ENCODE measurements around the gene NPS. TPM values are rescaled to one million over a fixed set of nuclear protein-coding genes. Genes with fewer than 3 reads are reported as not detected.

The NPS gene
- total RNA-seq, 1 donor from 2014 or later: not detected

DNA sequence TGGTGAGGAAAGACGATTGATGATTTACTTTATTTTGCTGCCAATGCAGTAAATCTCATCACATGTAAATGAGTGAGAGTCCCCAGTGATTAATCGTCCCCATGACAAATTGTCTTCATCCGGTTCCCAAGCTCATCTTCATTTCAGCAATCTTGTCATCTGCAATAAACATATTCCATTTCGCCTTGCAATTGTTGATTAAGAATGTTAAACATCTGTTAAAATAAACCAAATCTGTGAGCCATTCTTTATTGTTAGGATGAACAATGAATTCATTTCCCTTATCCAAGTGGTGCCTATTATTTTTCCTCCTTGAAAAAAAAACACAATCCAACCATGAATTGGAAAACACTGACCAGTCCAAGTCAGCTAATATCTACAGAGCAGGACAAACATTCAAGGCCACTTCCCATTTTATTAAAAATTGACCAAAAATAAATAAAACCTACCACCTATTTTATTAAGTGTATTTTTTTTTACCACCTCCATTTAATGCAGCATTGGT, 36.5 kb downstream of the NPS start:
- H3K27me3 ChIP-seq (ENCODE audit: low read depth): no peaks in the 10 kb centered on the region
- H3K9me3 ChIP-seq: peaks cover 6% of the 10 kb centered on the region
- ATAC-seq: no peak
- H3K4me3 ChIP-seq: no peak overlapping the region
- H3K27ac ChIP-seq: no peak overlapping the region
- H3K4me1 ChIP-seq: no peaks in the 10 kb centered on the region
- DNase-seq: no peak
- no peak for TF ChIP-seq CTCF (IDR thresholded peaks at IDR 0.05)
- intact Hi-C loops (cut with DNase I): no loop called here
- no peaks in the 10 kb centered on the region for H3K36me3 ChIP-seq

DNA sequence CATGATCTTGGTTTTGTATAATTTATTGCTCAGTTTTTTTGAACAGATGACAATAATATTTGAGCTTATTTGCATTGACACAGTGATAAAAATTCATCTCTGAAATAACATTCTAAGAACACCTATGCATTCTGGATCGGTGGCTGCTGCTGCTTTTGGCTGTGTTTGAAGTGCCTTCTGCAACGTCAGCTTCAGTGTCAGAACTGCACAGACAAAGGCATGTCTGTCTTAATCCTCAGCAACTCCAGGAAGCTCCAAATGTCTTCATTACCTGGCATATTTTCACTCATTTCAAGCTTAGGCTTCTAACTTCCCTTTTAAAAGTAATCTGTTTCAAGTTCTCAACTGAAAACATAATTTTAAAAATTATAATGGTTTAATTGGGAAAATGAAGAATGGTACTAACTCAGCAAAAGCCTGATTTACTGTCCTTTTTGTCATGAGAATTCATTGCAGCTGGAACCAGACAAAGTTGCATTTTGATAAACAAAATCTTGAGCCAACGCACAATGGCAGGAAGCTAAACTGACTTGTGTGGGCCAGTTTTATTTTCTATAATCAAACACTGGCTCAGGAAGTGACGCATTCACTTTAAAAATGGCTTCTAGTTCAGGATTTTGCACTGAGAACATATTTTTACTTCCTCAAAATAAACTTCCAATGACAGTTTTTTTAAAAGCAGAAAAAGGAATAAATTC, 38.7 kb downstream of the NPS start:
- ATAC-seq (no peak), DNase-seq (no peak)
- H3K36me3 ChIP-seq: no peaks in the 10 kb centered on the region
- no peaks in the 10 kb centered on the region for H3K4me1 ChIP-seq
- peaks cover 6% of the 10 kb centered on the region for H3K9me3 ChIP-seq
- H3K4me3 ChIP-seq: no peak overlapping the region
- no peaks in the 10 kb centered on the region for H3K27me3 ChIP-seq (ENCODE audit: low read depth)
- TF ChIP-seq CTCF (IDR thresholded peaks at IDR 0.05): no peak
- no peak overlapping the region for H3K27ac ChIP-seq
- intact Hi-C loops (cut with DNase I): no loop called here

- no peak for DNase-seq
- Histone ChIP-seq H3K27ac (no peak overlapping the region), H3K4me1 (no peaks in the 10 kb centered on the region), H3K4me3 (no peak overlapping the region), H3K27me3 (ENCODE audit: low read depth) (no peaks in the 10 kb centered on the region), H3K9me3 (no peaks in the 10 kb centered on the region), H3K36me3 (no peaks in the 10 kb centered on the region)
- TF ChIP-seq CTCF (IDR thresholded peaks at IDR 0.05): no peak
- no peak for ATAC-seq
- intact Hi-C loops (cut with DNase I): no loop called here
Observed at GRCh38 chr10:127592586-127592985, 43.5 kb downstream of the NPS start.

GRCh38 chr10:127600479-127600878, 51.4 kb downstream of the NPS start:
- Histone ChIP-seq H3K4me1 (no peaks in the 10 kb centered on the region), H3K4me3 (no peak overlapping the region), H3K27ac (no peak overlapping the region), H3K27me3 (ENCODE audit: low read depth) (no peaks in the 10 kb centered on the region), H3K9me3 (no peaks in the 10 kb centered on the region), H3K36me3 (no peaks in the 10 kb centered on the region)
- intact Hi-C loops (cut with DNase I): no loop called here
- ATAC-seq (no peak), DNase-seq (no peak)
- no peak for TF ChIP-seq CTCF (IDR thresholded peaks at IDR 0.05)

Other genes starting within 250 kb of the NPS start
- gene FOXI2, start 187.9 kb downstream of the NPS start, total RNA-seq: not detected

Data from lower lobe of right lung (tissue), 2 donors.